ENCODE measurements around the gene PDE11A. TPM values are rescaled to one million over a fixed set of nuclear protein-coding genes. Genes with fewer than 3 reads are reported as not detected.

The PDE11A gene
- total RNA-seq, 1 experiment from 2014 or later: 0.13 TPM

DNA sequence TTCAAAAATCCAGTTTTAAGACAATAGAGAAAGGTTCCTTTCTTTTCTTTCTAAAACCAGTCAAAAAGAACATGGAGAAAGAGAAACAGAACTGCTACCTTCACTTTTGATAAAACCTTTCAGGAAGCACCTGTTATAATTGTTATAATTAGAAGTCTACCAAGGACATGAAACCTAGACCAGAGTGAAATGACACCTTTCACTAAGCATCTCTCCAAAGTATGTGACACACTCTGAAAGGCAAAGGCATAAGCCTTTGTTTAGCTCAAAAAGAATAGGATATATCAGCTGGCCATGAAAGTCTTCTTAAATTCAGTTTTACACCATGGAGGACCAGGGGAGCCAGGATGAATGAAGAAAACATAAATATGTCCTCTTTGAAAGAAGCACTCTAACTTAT lies 20.9 kb upstream of the PDE11A start:
- H3K14ac ChIP-seq (ENCODE audit: insufficient read depth, low read length): no peak overlapping the region
- no peaks in the 10 kb centered on the region for H4K20me1 ChIP-seq (ENCODE audit: control insufficient read depth, insufficient read depth, insufficient read length)
- H3K4me1 ChIP-seq (ENCODE audit: insufficient read depth, low read length): no peaks in the 10 kb centered on the region
- Mint-ChIP-seq H3K4me1 (no peaks in the 10 kb centered on the region), H3K36me3 (ENCODE audit: insufficient read depth in 1 of 3, low read depth in 3 of 3) (no peaks in the 10 kb centered on the region), H3K9me3 (peaks cover 4 to 5% of the 10 kb centered on the region in 2 experiments; a peak in 2 of 5 replicates), H3K27me3 (ENCODE audit: low read depth) (no peaks in the 10 kb centered on the region; the same call in 1 of the 2 replicates), H3K4me3 (no peak overlapping the region), H3K27ac (no peak overlapping the region)
- no peak for DNase-seq
- no peak overlapping the region for H2BK120ac ChIP-seq (ENCODE audit: low read depth, low read length, poor library complexity, severe bottlenecking)
- no peak overlapping the region for H2AFZ ChIP-seq (ENCODE audit: low read length)
- H2AK5ac ChIP-seq (ENCODE audit: insufficient read length, low read length): no peak overlapping the region
- H3K23me2 ChIP-seq (ENCODE audit: insufficient read length, low read depth, low read length, poor library complexity, severe bottlenecking): no peaks in the 10 kb centered on the region
- H3K79me2 ChIP-seq (ENCODE audit: insufficient read depth, low read length): no peaks in the 10 kb centered on the region
- no peak overlapping the region for H3K18ac ChIP-seq (ENCODE audit: insufficient read length, low read depth, low read length)
- no peak overlapping the region for H3K23ac ChIP-seq (ENCODE audit: insufficient read length, low read depth, low read length)
- H2BK20ac ChIP-seq (ENCODE audit: low read depth, low read length, poor library complexity, severe bottlenecking): no peak overlapping the region
- no peaks in the 10 kb centered on the region for H3K9me3 ChIP-seq (ENCODE audit: control insufficient read depth, low read depth, low read length)
- no peak overlapping the region for H2BK5ac ChIP-seq (ENCODE audit: insufficient read length, low read length)
- H3K79me1 ChIP-seq (ENCODE audit: insufficient read depth, low read depth, low read length, poor library complexity, severe bottlenecking): no peaks in the 10 kb centered on the region
- no peak overlapping the region for H3K56ac ChIP-seq (ENCODE audit: insufficient read length, low read depth, low read length)
- H3K27me3 ChIP-seq (ENCODE audit: insufficient read depth, low read length): no peaks in the 10 kb centered on the region
- no peak overlapping the region for H2BK12ac ChIP-seq (ENCODE audit: insufficient read length, low read depth, low read length)
- H4K8ac ChIP-seq (replicated peaks; ENCODE audit: insufficient read length, low read depth, low read length): no peak overlapping the region
- no peak overlapping the region for H3T11ph ChIP-seq (ENCODE audit: low read length)
- no peak overlapping the region for H2BK15ac ChIP-seq (ENCODE audit: low read depth, low read length)
- no peak overlapping the region for H3K4me2 ChIP-seq (ENCODE audit: insufficient read depth, insufficient read length, low read length)
- no peak overlapping the region for H3K4ac ChIP-seq (ENCODE audit: low read depth, low read length)
- TF ChIP-seq, protein P1, sequence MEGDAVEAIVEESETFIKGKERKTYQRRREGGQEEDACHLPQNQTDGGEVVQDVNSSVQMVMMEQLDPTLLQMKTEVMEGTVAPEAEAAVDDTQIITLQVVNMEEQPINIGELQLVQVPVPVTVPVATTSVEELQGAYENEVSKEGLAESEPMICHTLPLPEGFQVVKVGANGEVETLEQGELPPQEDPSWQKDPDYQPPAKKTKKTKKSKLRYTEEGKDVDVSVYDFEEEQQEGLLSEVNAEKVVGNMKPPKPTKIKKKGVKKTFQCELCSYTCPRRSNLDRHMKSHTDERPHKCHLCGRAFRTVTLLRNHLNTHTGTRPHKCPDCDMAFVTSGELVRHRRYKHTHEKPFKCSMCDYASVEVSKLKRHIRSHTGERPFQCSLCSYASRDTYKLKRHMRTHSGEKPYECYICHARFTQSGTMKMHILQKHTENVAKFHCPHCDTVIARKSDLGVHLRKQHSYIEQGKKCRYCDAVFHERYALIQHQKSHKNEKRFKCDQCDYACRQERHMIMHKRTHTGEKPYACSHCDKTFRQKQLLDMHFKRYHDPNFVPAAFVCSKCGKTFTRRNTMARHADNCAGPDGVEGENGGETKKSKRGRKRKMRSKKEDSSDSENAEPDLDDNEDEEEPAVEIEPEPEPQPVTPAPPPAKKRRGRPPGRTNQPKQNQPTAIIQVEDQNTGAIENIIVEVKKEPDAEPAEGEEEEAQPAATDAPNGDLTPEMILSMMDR (conservative IDR thresholded peaks at IDR 0.05): no peak
- no peak overlapping the region for H4K5ac ChIP-seq (ENCODE audit: insufficient read length, low read depth, low read length)
- H4K91ac ChIP-seq (ENCODE audit: insufficient read length, low read depth, low read length): no peak overlapping the region
- H3K27ac ChIP-seq (ENCODE audit: insufficient read length, low read depth, low read length): no peak overlapping the region
- no peak overlapping the region for H3K9ac ChIP-seq (ENCODE audit: extremely low read depth, insufficient read length, low read length)
